Mucosa of descending colon (tissue), 3 donors: Measurements from ENCODE around the gene ADARB1. TPM values are rescaled to one million over a fixed set of nuclear protein-coding genes. Genes with fewer than 3 reads are reported as not detected.
A peak's percentile ranks its signal among the peaks of the same experiment; 100 is the strongest.

ENCODE experiments used
- ATAC-seq: fragments of 200-7000 bp; cut with Tn5 transposase; one replicate; pipeline ENCODE4 v1.9.1; 2020; ENCODE audit warnings: mild to moderate bottlenecking, moderate library complexity
- DNase-seq, 3 donors: peaks; one replicate each; pipeline ENCODE4 v3.0.0-alpha.2; 2020
- H3K36me3 ChIP-seq: fragments of 200-600 bp; one replicate; pipeline ENCODE4 v1.8.0; 2021; ENCODE audit warnings: low read depth, mild to moderate bottlenecking
- H3K4me1 ChIP-seq: fragments of 200-600 bp; one replicate; pipeline ENCODE4 v1.8.0; 2021; ENCODE audit warnings: low read depth, mild to moderate bottlenecking
- H3K4me3 ChIP-seq: fragments of 200-600 bp; one replicate; pipeline ENCODE4 v1.8.0; 2021; ENCODE audit warnings: mild to moderate bottlenecking
- H3K9me3 ChIP-seq: fragments of 200-600 bp; one replicate; pipeline ENCODE4 v1.8.0; 2021; ENCODE audit warnings: mild to moderate bottlenecking
- CTCF ChIP-seq: fragments of 200-600 bp; IDR thresholded peaks from one replicate; pipeline ENCODE4 v1.8.0; 2022; ENCODE audit warnings: antibody characterized with exemption, mild to moderate bottlenecking
- intact Hi-C, 2 donors: fragments of 100-400 bp; cut with DNase I in 1 of 2; cut with micrococcal nuclease in 1 of 2; formaldehyde crosslinking; loops; one replicate each; pipeline versions ENCODE4 v1.11.0 to v1.11.1; 2022; cut with DNase I, micrococcal nuclease
- total RNA-seq, 3 donors: library from RNA; stranded (reverse); fragmentation: NEBNext Ultra II Directional in 2 of 3; extraction: Animal tissue kit (Norgen Biotek cat#: 25700) in 2 of 3; gene quantifications; one replicate each; pipeline versions ENCODE4 v1.2.1 to v1.2.4, GENCODE V29; 2021 to 2023
- donor health status: DM: no; HTN: no; CAD: no; lungs with moderate emphysema.
- donor health status: DM: no; HTN: no; CAD: no.
- donor health status: DM: no; HTN: yes; CAD: no.

Gene ADARB1
- total RNA-seq, 3 donors from 2014 or later = 5.4 to 91.2 (median 8.8) TPM

GRCh38 chr21:45091550-45092322 is 17.4 kb downstream of the ADARB1 start:
- ATAC-seq = no peak
- intact Hi-C loops = no loop called here
- no peak for DNase-seq
- no peak for TF ChIP-seq CTCF
- no peaks in the 10 kb centered on the region for H3K4me1 ChIP-seq
- no peaks in the 10 kb centered on the region for H3K9me3 ChIP-seq
- no peaks in the 10 kb centered on the region for H3K36me3 ChIP-seq
- H3K4me3 ChIP-seq = no peak overlapping the region

- no peaks in the 10 kb centered on the region for H3K4me1 ChIP-seq
- no peaks in the 10 kb centered on the region for H3K36me3 ChIP-seq
- intact Hi-C loops = no loop called here
- ATAC-seq (peak; percentile 49), DNase-seq (no peak)
- H3K4me3 ChIP-seq = no peak overlapping the region
- no peak for TF ChIP-seq CTCF
- no peaks in the 10 kb centered on the region for H3K9me3 ChIP-seq
These were observed 18.7 kb downstream of the ADARB1 start for GRCh38 chr21:45093035-45093532.

- H3K4me3 ChIP-seq = no peak overlapping the region
- no peaks in the 10 kb centered on the region for H3K9me3 ChIP-seq
- no peaks in the 10 kb centered on the region for H3K36me3 ChIP-seq
- no peaks in the 10 kb centered on the region for H3K4me1 ChIP-seq
- intact Hi-C loops = no loop called here
- no peak for TF ChIP-seq CTCF
- DNase-seq = no peak
- no peak for ATAC-seq
These were observed 20.0 kb downstream of the ADARB1 start for GRCh38 chr21:45094412-45094811.

- no peak for ATAC-seq
- TF ChIP-seq CTCF = no peak
- intact Hi-C loops = no loop called here
These were observed 21.1 kb downstream of the ADARB1 start for GRCh38 chr21:45095505-45095904.

GRCh38 chr21:45096217-45096616 is 21.8 kb downstream of the ADARB1 start:
- ATAC-seq (no peak), DNase-seq (no peak)
- no peak for TF ChIP-seq CTCF
- intact Hi-C loops = no loop called here
- Histone ChIP-seq H3K4me3 (no peak overlapping the region), H3K4me1 (no peaks in the 10 kb centered on the region), H3K36me3 (no peaks in the 10 kb centered on the region), H3K9me3 (no peaks in the 10 kb centered on the region)

More at GRCh38 chr21:45095505-45095904, 21.1 kb downstream of the ADARB1 start:
- Histone ChIP-seq H3K4me3 (no peak overlapping the region), H3K36me3 (no peaks in the 10 kb centered on the region), H3K4me1 (no peaks in the 10 kb centered on the region), H3K9me3 (no peaks in the 10 kb centered on the region)
- no peak for DNase-seq
